Retinal pigment epithelial cell (primary cell): ENCODE results near the gene STN1.

Experiments used
- DNase-seq: peaks from one replicate; pipeline ENCODE4 v3.0.0-alpha.2; 2010; ENCODE audit warnings: low read depth
- H3K4me3 ChIP-seq: 2 replicates; pipeline ENCODE4 v1.5.1; 2011; ENCODE audit warnings: mild to moderate bottlenecking, low read length, control low read depth, moderate library complexity
- CTCF ChIP-seq: conservative IDR thresholded peaks from 2 replicates; pipeline ENCODE4 v1.5.1; 2011; ENCODE audit warnings: low read depth, low read length, control low read depth, inconsistent platforms

The STN1 gene

GRCh38 chr10:103951942-103952341 is 34.0 kb upstream of the STN1 start:
- no peak overlapping the region for H3K4me3 ChIP-seq
- peak; percentile 68 for DNase-seq
- TF ChIP-seq CTCF: no peak

- no peak for DNase-seq
- H3K4me3 ChIP-seq: no peak overlapping the region
- TF ChIP-seq CTCF: no peak
Observed at GRCh38 chr10:103951183-103951582, 33.2 kb upstream of the STN1 start.

GRCh38 chr10:103949728-103950127 is 31.7 kb upstream of the STN1 start:
- H3K4me3 ChIP-seq: no peak overlapping the region
- no peak for TF ChIP-seq CTCF
- DNase-seq: no peak

GRCh38 chr10:103947799-103948516 is 30.0 kb upstream of the STN1 start:
- no peak for DNase-seq
- no peak overlapping the region for H3K4me3 ChIP-seq
- no peak for TF ChIP-seq CTCF

- DNase-seq: no peak
- no peak overlapping the region for H3K4me3 ChIP-seq
- TF ChIP-seq CTCF: no peak
Observed at GRCh38 chr10:103942866-103943265, 24.9 kb upstream of the STN1 start.

GRCh38 chr10:103941801-103942200 is 23.8 kb upstream of the STN1 start:
- H3K4me3 ChIP-seq: no peak overlapping the region
- no peak for DNase-seq
- TF ChIP-seq CTCF: no peak

GRCh38 chr10:103939522-103939921 is 21.5 kb upstream of the STN1 start:
- no peak overlapping the region for H3K4me3 ChIP-seq
- TF ChIP-seq CTCF: no peak
- DNase-seq: no peak
